Cardiac muscle cell (in vitro differentiated cells and primary cell): ENCODE measurements around the gene PRCC. TPM values are rescaled to one million over a fixed set of nuclear protein-coding genes. Genes with fewer than 3 reads are reported as not detected.

ENCODE experiments used
- DNase-seq, 2 donors: peaks; one replicate each; pipeline versions ENCODE4 v3.0.0 to v3.0.0-alpha.2; 2010 to 2017; ENCODE audit warnings: low read depth in 1 of 2, low spot score in 1 of 2
- H3K27ac ChIP-seq: fragments of 200-600 bp; sonication (generic); 2 replicates; pipeline ENCODE4 v1.5.1; 2016
- H3K27me3 ChIP-seq: fragments of 200-600 bp; sonication (generic); 2 replicates; pipeline ENCODE4 v1.6.0; 2016; ENCODE audit warnings: control low read depth
- H3K36me3 ChIP-seq: fragments of 200-600 bp; sonication (generic); 2 replicates; pipeline ENCODE4 v1.5.1; 2016; ENCODE audit warnings: control low read depth
- H3K4me1 ChIP-seq: fragments of 200-600 bp; sonication (generic); 2 replicates; pipeline ENCODE4 v1.8.1; 2017; ENCODE audit warnings: low read depth, mild to moderate bottlenecking, mixed run types
- H3K4me3 ChIP-seq: fragments of 200-600 bp; sonication (generic); 2 replicates; pipeline ENCODE4 v1.5.1; 2016; ENCODE audit warnings: mild to moderate bottlenecking
- H3K9me3 ChIP-seq: fragments of 200-600 bp; sonication (generic); 2 replicates; pipeline ENCODE4 v1.5.1; 2017; ENCODE audit warnings: low read depth, mild to moderate bottlenecking, control low read depth
- polyA plus RNA-seq: library from polyadenylated mRNA; unstranded; fragments of >200 nt; fragmentation: Nextera tagmentation; extraction: Ambion mirVana; gene quantifications from 2 replicates; pipeline ENCODE4 v1.2.1, GENCODE V29; 2016
- total RNA-seq: library from RNA; depleted of rRNA; stranded (reverse); fragments of >200 nt; gene quantifications from 2 replicates; pipeline ENCODE4 v1.2.3, GENCODE V29; 2016
- TF ChIP-seq, protein P1 (sequence below): IDR thresholded peaks from 2 replicates; pipeline ENCODE4 v1.5.1; 2012; ENCODE audit warnings: low read depth, mild to moderate bottlenecking, low read length

The PRCC gene
- total and polyA plus RNA-seq, 2 experiments from 2014 or later, result 118 to 126 TPM

DNA sequence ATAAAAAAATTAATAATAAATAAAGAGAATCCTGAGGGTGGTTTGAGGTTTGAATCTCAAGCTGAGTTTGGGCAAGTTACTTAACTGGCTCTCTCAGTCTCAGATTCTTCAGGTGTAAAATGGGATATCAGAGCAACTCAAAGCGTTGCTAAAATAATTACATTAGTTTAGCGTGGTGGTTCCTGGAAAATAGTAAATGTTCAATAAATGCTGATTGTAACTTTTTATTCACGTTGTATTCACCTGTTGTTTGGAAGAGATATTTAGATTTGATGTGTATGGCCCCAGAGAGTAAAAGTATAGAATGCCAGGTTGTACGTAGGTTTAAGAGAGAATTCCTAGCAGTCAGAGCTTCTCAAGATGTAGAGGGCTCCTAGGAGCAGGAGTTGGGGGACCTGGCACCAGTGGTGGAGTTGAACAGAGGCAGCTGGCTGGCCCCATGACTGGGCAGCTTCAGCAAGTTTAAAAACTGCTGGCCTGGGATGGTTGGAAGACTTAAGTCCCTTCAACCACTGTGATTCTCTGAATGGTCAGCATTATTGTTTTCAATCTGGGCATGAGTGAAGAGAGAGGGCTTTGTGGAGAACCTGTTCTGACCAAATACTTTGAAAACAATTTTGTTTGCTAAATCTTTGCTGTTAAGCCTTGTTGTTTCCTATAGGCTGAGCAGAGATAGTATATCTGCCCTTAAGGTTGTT lies 22.4 kb downstream of the PRCC start:
- Histone ChIP-seq H3K27ac (no peak overlapping the region), H3K4me1 (no peaks in the 10 kb centered on the region), H3K4me3 (no peak overlapping the region), H3K27me3 (no peaks in the 10 kb centered on the region), H3K36me3 (peaks cover 56% of the 10 kb centered on the region), H3K9me3 (no peaks in the 10 kb centered on the region)
- TF ChIP-seq, protein P1, sequence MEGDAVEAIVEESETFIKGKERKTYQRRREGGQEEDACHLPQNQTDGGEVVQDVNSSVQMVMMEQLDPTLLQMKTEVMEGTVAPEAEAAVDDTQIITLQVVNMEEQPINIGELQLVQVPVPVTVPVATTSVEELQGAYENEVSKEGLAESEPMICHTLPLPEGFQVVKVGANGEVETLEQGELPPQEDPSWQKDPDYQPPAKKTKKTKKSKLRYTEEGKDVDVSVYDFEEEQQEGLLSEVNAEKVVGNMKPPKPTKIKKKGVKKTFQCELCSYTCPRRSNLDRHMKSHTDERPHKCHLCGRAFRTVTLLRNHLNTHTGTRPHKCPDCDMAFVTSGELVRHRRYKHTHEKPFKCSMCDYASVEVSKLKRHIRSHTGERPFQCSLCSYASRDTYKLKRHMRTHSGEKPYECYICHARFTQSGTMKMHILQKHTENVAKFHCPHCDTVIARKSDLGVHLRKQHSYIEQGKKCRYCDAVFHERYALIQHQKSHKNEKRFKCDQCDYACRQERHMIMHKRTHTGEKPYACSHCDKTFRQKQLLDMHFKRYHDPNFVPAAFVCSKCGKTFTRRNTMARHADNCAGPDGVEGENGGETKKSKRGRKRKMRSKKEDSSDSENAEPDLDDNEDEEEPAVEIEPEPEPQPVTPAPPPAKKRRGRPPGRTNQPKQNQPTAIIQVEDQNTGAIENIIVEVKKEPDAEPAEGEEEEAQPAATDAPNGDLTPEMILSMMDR, result no peak
- DNase-seq, result no peak

DNA sequence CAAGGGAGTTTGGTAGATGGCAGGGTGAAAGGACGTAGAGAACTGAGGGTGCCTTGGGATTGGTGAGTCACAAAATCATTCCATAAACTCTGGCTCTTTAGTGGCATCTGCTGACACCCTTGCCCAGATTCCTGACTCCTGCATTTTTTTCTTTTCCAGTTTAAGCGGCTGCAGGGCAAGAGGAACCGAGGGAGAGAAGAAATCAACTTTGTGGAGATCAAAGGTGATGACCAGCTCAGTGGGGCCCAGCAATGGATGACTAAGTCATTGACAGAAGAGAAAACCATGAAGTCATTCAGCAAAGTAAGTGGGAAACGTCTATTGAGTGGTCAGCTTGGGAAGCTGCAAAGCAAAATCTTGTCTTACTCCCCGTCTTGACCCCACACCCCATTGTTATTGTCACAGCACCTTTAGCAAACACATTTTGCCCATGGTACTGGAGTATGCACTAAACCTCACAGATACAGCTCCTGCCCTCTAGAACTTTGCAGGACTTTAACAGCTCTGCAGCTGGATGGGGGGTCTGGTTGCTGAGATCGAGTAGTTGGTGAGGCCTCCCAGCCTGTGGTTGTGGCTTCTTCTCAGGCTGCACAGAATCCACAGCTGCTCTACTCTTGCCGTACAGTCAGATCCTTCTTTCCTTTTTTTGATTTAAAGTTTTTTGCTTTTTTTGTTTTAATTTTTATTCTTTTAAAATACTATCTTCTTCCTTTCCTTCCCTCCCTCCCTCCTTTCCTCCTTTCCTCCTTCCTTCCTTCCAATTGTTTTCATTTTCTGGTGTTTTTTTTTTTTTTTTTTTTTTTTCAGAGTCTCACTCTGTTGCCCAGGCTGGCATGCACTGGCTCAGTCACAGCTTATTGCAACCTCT lies 27.4 kb downstream of the PRCC start:
- Histone ChIP-seq H3K9me3 (no peaks in the 10 kb centered on the region), H3K36me3 (peaks cover 63% of the 10 kb centered on the region), H3K4me3 (no peak overlapping the region), H3K27ac (peak overlapping the region; percentile 23), H3K4me1 (no peaks in the 10 kb centered on the region), H3K27me3 (no peaks in the 10 kb centered on the region)
- DNase-seq, result no peak
- TF ChIP-seq, protein P1, result no peak

DNA sequence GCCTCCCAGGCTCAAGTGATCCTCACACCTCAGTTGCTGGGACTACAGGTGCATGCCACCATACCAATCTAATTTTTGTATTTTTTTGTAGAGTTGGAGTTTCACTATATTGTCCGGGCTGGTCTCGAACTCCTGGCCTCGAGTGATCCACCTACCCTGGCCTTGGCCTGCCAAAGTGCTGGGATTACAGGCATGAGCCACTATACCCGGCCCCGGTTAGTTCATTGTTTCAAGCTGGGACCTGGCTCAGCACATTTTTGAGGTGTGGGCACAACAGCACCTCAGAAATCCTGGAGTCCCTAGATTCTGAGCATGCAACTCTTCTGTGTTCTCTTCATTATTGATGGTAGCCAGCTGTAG lies 28.0 kb downstream of the PRCC start:
- H3K4me1 ChIP-seq, result peaks cover 1% of the 10 kb centered on the region
- peaks cover 69% of the 10 kb centered on the region for H3K36me3 ChIP-seq
- no peaks in the 10 kb centered on the region for H3K9me3 ChIP-seq
- no peaks in the 10 kb centered on the region for H3K27me3 ChIP-seq
- no peak for DNase-seq
- TF ChIP-seq, protein P1, result no peak
- H3K4me3 ChIP-seq, result no peak overlapping the region
- H3K27ac ChIP-seq, result peak overlapping the region; percentile 61

DNA sequence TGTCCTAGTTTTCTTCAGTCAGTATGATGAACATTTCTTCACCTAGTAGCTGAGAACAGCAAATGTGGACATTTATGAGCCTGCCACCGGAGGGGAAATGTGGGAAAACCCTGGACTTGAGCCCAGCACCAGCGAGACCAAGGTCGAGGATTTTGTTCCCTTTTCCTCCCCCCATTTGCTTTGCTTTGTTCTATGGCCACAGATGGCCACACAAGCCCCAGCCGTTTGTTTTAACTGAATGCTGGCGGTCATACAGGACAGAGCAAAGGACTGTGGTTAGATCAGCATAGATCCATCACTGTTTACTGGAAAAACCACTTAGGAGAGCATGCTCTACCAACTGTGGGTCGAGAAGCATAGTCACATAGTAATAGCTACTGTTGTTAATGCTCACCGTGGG lies 28.5 kb downstream of the PRCC start:
- peak overlapping the region; percentile 61 for H3K27ac ChIP-seq
- TF ChIP-seq, protein P1, result no peak
- H3K36me3 ChIP-seq, result peaks cover 73% of the 10 kb centered on the region
- peaks cover 5% of the 10 kb centered on the region for H3K4me1 ChIP-seq
- no peaks in the 10 kb centered on the region for H3K9me3 ChIP-seq
- no peak for DNase-seq
- H3K27me3 ChIP-seq, result no peaks in the 10 kb centered on the region
- no peak overlapping the region for H3K4me3 ChIP-seq

DNA sequence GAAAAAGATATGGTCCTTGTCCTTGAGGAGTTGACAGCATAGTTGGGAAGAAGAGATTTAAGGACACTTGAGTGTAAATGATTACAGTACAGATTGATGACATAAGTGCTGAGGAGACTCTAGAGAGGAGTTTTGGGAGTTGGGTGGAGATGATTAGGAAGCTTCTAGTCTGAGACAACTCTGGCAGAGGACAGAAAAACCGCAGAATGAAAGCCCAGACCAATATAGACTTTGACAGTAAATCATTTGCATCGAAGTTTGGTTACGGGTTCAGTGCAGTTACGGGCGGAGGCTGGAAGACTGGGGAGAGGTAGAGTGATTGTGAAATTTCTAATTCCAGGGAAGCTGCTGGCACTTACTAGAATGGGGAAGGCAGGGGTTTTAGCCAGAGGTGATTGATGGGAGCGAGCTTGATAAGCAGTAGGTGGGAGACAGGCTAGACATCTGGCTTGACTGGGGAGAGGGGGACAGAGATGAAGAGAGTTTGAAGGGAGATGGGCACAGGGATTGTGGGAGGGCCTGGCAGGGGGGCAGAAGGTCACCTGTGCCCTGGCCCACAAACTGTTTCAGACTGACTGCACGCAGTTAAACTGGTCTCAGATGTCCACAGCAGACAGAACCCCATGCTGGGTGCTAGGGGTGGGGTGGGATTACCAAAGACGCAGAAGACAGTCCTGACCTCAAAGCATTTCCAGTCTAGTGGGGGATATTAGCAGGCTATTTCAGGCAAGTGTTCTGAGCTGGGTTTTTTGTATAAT lies 29.2 kb downstream of the PRCC start:
- H3K9me3 ChIP-seq, result no peaks in the 10 kb centered on the region
- H3K36me3 ChIP-seq, result peaks cover 69% of the 10 kb centered on the region
- TF ChIP-seq, protein P1, result no peak
- no peak overlapping the region for H3K4me3 ChIP-seq
- DNase-seq, result no peak
- H3K27ac ChIP-seq, result peak overlapping the region; percentile 61
- no peaks in the 10 kb centered on the region for H3K27me3 ChIP-seq
- peaks cover 11% of the 10 kb centered on the region for H3K4me1 ChIP-seq
